Trophoblast cell (in vitro differentiated cells and primary cell): ENCODE data around the gene LSM3.

ENCODE experiments used
- DNase-seq, 2 donors: peaks; one replicate each; pipeline ENCODE4 v3.0.0-alpha.2; 2016
- H2AFZ ChIP-seq: 2 replicates; pipeline ENCODE4 v1.6.1; 2013; ENCODE audit warnings: low read length, moderate library complexity, mild to moderate bottlenecking; ENCODE audit not compliant: insufficient read depth, poor library complexity
- H2AK5ac ChIP-seq: 2 replicates; pipeline ENCODE4 v1.6.1; 2013; ENCODE audit warnings: mild to moderate bottlenecking, low read length
- H2BK120ac ChIP-seq: 2 replicates; pipeline ENCODE4 v1.6.1; 2013; ENCODE audit warnings: low read length, mild to moderate bottlenecking, moderate library complexity; ENCODE audit not compliant: insufficient read depth, poor library complexity
- H2BK12ac ChIP-seq: 2 replicates; pipeline ENCODE4 v1.6.1; 2013; ENCODE audit warnings: mild to moderate bottlenecking, low read length, moderate library complexity
- H2BK5ac ChIP-seq: 2 replicates; pipeline ENCODE4 v1.6.1; 2013; ENCODE audit warnings: low read length, low read depth, moderate library complexity, mild to moderate bottlenecking; ENCODE audit not compliant: poor library complexity
- H3K14ac ChIP-seq: 2 replicates; pipeline ENCODE4 v1.6.1; 2013; ENCODE audit warnings: mild to moderate bottlenecking, low read length
- H3K18ac ChIP-seq: 2 replicates; pipeline ENCODE4 v1.6.1; 2013; ENCODE audit warnings: mild to moderate bottlenecking, low read length
- H3K23ac ChIP-seq: 2 replicates; pipeline ENCODE4 v1.6.1; 2013; ENCODE audit warnings: low read length
- H3K27ac ChIP-seq: 2 replicates; pipeline ENCODE4 v1.5.1; 2013; ENCODE audit warnings: low read depth, mild to moderate bottlenecking, inconsistent platforms, low read length, moderate library complexity
- H3K27me3 ChIP-seq: 2 replicates; pipeline ENCODE4 v1.6.1; 2013; ENCODE audit warnings: inconsistent platforms, mild to moderate bottlenecking, low read length, moderate library complexity; ENCODE audit not compliant: insufficient read depth
- H3K36me3 ChIP-seq, 2 experiments: 1 replicate in 1 of 2; 2 replicates in 1 of 2; pipeline ENCODE4 v1.6.1; 2013; ENCODE audit warnings: low read length in 2 of 2, mild to moderate bottlenecking in 2 of 2, moderate library complexity in 1 of 2; ENCODE audit not compliant: insufficient read depth in 2 of 2, control insufficient read depth in 1 of 2
- H3K4ac ChIP-seq: 2 replicates; pipeline ENCODE4 v1.6.1; 2013; ENCODE audit warnings: low read depth, mild to moderate bottlenecking, low read length, moderate library complexity
- H3K4me1 ChIP-seq, 2 experiments: 1 replicate in 1 of 2; 2 replicates in 1 of 2; pipeline ENCODE4 v1.6.1; 2013; ENCODE audit warnings: low read length in 2 of 2, mild to moderate bottlenecking in 2 of 2, moderate library complexity in 1 of 2; ENCODE audit not compliant: insufficient read depth in 2 of 2, control insufficient read depth in 1 of 2
- H3K4me2 ChIP-seq: 2 replicates; pipeline ENCODE4 v1.6.1; 2013; ENCODE audit warnings: inconsistent platforms, mild to moderate bottlenecking, low read length, moderate library complexity
- H3K4me3 ChIP-seq: 2 replicates; pipeline ENCODE4 v1.5.1; 2013; ENCODE audit warnings: mild to moderate bottlenecking, low read depth, low read length, inconsistent platforms
- H3K79me1 ChIP-seq: one replicate; pipeline ENCODE4 v1.6.1; 2013; ENCODE audit warnings: low read length
- H3K79me2 ChIP-seq: 2 replicates; pipeline ENCODE4 v1.6.1; 2013; ENCODE audit warnings: low read length, mild to moderate bottlenecking; ENCODE audit not compliant: control insufficient read depth, insufficient read depth, poor library complexity
- H3K9ac ChIP-seq: 2 replicates; pipeline ENCODE4 v1.6.1; 2013; ENCODE audit warnings: mild to moderate bottlenecking, low read length
- H3K9me3 ChIP-seq: 2 replicates; pipeline ENCODE4 v1.6.1; 2013; ENCODE audit warnings: low read depth, mild to moderate bottlenecking, control low read depth, inconsistent platforms, low read length; ENCODE audit not compliant: insufficient read depth
- H4K12ac ChIP-seq: 2 replicates; pipeline ENCODE4 v1.6.1; 2013; ENCODE audit warnings: low read depth, mild to moderate bottlenecking, low read length, moderate library complexity
- H4K8ac ChIP-seq: 2 replicates; pipeline ENCODE4 v1.6.1; 2013; ENCODE audit warnings: low read depth, mild to moderate bottlenecking, low read length, moderate library complexity
- H4K91ac ChIP-seq: one replicate; pipeline ENCODE4 v1.6.1; 2013; ENCODE audit warnings: low read depth, mild to moderate bottlenecking, low read length, moderate library complexity
- WGBS: extraction: QIAGEN DNeasy Blood & Tissue Kit; methylation state at CpG from one replicate; pipeline ENCODE4 v1.1.7; 2013; ENCODE audit warnings: missing lambda C conversion rate; ENCODE audit not compliant: insufficient read length, insufficient coverage; ENCODE audit errors: extremely low coverage; 5-methylcytosine and 5-hydroxymethylcytosine counted together

Gene LSM3

GRCh38 chr3:14188041-14188754 is 9.6 kb downstream of the LSM3 start:
- H3K27ac ChIP-seq, result no peak overlapping the region
- no peak for DNase-seq
- no peak overlapping the region for H3K18ac ChIP-seq
- no peak overlapping the region for H3K23ac ChIP-seq
- H2AK5ac ChIP-seq, result no peak overlapping the region
- H4K91ac ChIP-seq, result no peak overlapping the region
- H3K36me3 ChIP-seq, result peaks cover 11 to 19% of the 10 kb centered on the region in 2 experiments
- no peak overlapping the region for H3K14ac ChIP-seq
- no peaks in the 10 kb centered on the region for H3K4me1 ChIP-seq
- H4K12ac ChIP-seq, result no peak overlapping the region
- no peaks in the 10 kb centered on the region for H3K9me3 ChIP-seq
- no CpG with 5 or more reads among the region's 4 CpGs for WGBS
- no peak overlapping the region for H3K4me2 ChIP-seq
- H3K4me3 ChIP-seq, result no peak overlapping the region
- no peak overlapping the region for H2BK5ac ChIP-seq
- no peak overlapping the region for H4K8ac ChIP-seq
- no peak overlapping the region for H2BK12ac ChIP-seq
- H2AFZ ChIP-seq, result no peak overlapping the region
- no peaks in the 10 kb centered on the region for H3K79me2 ChIP-seq
- no peaks in the 10 kb centered on the region for H3K79me1 ChIP-seq
- H2BK120ac ChIP-seq, result no peak overlapping the region
- H3K9ac ChIP-seq, result no peak overlapping the region
- no peaks in the 10 kb centered on the region for H3K27me3 ChIP-seq
- no peak overlapping the region for H3K4ac ChIP-seq

GRCh38 chr3:14194865-14195264 is 16.2 kb downstream of the LSM3 start:
- no peak overlapping the region for H3K18ac ChIP-seq
- H3K9me3 ChIP-seq, result no peaks in the 10 kb centered on the region
- no peak overlapping the region for H3K27ac ChIP-seq

GRCh38 chr3:14199641-14200040 is 21.0 kb downstream of the LSM3 start:
- Histone ChIP-seq H3K9ac (no peak overlapping the region), H3K36me3 (peaks cover 6 to 9% of the 10 kb centered on the region in 2 experiments), H3K4me3 (no peak overlapping the region), H3K4me2 (no peak overlapping the region), H3K27me3 (no peaks in the 10 kb centered on the region), H4K8ac (no peak overlapping the region), H2AFZ (no peak overlapping the region), H3K9me3 (no peaks in the 10 kb centered on the region), H4K12ac (no peak overlapping the region), H2BK120ac (no peak overlapping the region), H3K23ac (no peak overlapping the region), H3K79me1 (peaks cover 19% of the 10 kb centered on the region), H3K14ac (no peak overlapping the region), H3K27ac (no peak overlapping the region), H2AK5ac (no peak overlapping the region), H3K4me1 (peaks cover 31 to 35% of the 10 kb centered on the region in 2 experiments), H3K79me2 (no peaks in the 10 kb centered on the region), H2BK5ac (no peak overlapping the region), H3K18ac (no peak overlapping the region), H3K4ac (no peak overlapping the region), H2BK12ac (no peak overlapping the region), H4K91ac (no peak overlapping the region)
- DNase-seq, result no peak
- whole genome bisulfite sequencing, result no CpG with 5 or more reads among the region's 4 CpGs

More at GRCh38 chr3:14194865-14195264, 16.2 kb downstream of the LSM3 start:
- no peak overlapping the region for H3K4me2 ChIP-seq
- no peak overlapping the region for H2BK5ac ChIP-seq
- H2AK5ac ChIP-seq, result no peak overlapping the region
- H3K79me2 ChIP-seq, result no peaks in the 10 kb centered on the region
- no peak overlapping the region for H4K8ac ChIP-seq
- H3K79me1 ChIP-seq, result no peaks in the 10 kb centered on the region
- H3K23ac ChIP-seq, result no peak overlapping the region
- H3K27me3 ChIP-seq, result no peaks in the 10 kb centered on the region
- H2BK12ac ChIP-seq, result no peak overlapping the region
- no peak overlapping the region for H3K4ac ChIP-seq
- H2BK120ac ChIP-seq, result no peak overlapping the region
- no CpG with 5 or more reads among the region's 4 CpGs for WGBS
- peaks cover 7 to 9% of the 10 kb centered on the region in 2 experiments for H3K36me3 ChIP-seq
- DNase-seq, result no peak
- no peak overlapping the region for H4K12ac ChIP-seq
- no peak overlapping the region for H3K14ac ChIP-seq
- H3K9ac ChIP-seq, result no peak overlapping the region
- no peak overlapping the region for H2AFZ ChIP-seq
- H3K4me3 ChIP-seq, result no peak overlapping the region
- H4K91ac ChIP-seq, result no peak overlapping the region
- peaks cover 2 to 8% of the 10 kb centered on the region in 2 experiments for H3K4me1 ChIP-seq

- Histone ChIP-seq H4K12ac (no peak overlapping the region), H2BK120ac (no peak overlapping the region), H3K27me3 (no peaks in the 10 kb centered on the region), H3K4me3 (no peak overlapping the region), H2BK5ac (no peak overlapping the region), H4K8ac (no peak overlapping the region), H3K79me1 (peaks cover 21% of the 10 kb centered on the region), H3K4ac (no peak overlapping the region), H4K91ac (peak overlapping the region; percentile 39), H3K79me2 (no peaks in the 10 kb centered on the region), H3K18ac (peak overlapping the region; percentile 56), H3K9me3 (no peaks in the 10 kb centered on the region), H3K27ac (no peak overlapping the region), H2BK12ac (no peak overlapping the region), H3K23ac (no peak overlapping the region), H3K14ac (no peak overlapping the region), H3K4me2 (no peak overlapping the region), H3K4me1 (peaks cover 36 to 37% of the 10 kb centered on the region in 2 experiments), H3K9ac (no peak overlapping the region), H2AFZ (no peak overlapping the region), H3K36me3 (peaks cover 6 to 9% of the 10 kb centered on the region in 2 experiments), H2AK5ac (peak overlapping the region; percentile 57)
- peak in 1 of 2 donors; percentile 46 for DNase-seq
- WGBS, result no CpG with 5 or more reads among the region's 4 CpGs
Measured at GRCh38 chr3:14200276-14200675, 21.7 kb downstream of the LSM3 start.
